ENCODE data around the gene ATP6V0E2.

Gene ATP6V0E2

DNA sequence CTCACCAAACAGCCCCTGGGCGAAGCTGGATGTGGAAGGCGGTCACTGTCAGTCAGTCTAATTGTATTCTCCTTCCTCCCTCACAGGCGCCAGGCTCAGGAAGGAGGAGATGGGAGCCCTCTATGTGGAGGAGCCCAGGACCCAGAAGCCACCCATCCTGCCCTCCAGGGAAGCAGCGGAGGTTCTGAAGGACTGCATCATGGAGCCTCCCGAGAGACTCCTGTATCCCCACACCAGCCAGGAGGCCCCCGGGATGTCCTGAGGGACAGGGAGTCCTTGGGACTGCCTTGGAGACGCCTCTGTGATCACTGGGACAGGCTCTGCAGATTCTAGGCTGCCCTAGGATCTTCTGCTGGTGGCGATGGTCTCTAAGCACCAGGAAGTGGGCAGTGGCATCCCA is 9.7 kb upstream of the ATP6V0E2 start:
- DNase-seq = no peak

DNA sequence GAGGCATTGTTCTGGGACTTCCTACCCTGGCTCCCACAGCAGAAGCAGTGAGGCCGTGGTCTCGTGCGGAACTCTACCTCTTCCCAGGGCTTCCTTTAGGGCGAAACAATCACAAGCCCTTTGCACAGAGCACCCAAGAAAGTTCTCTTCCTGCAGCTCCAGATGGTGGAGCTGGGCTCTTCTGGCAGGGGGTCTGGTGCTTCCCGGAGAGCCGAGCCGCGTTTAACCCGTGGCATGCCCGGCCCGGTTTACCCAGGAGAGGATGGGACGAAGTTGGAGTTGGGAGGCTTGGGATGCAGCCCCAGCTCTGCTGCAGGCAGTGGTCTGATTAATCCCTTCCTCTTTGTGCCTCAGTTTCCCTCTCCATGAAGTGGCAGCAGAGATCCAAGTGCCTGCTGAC is 9.0 kb upstream of the ATP6V0E2 start:
- DNase-seq = no peak

DNA sequence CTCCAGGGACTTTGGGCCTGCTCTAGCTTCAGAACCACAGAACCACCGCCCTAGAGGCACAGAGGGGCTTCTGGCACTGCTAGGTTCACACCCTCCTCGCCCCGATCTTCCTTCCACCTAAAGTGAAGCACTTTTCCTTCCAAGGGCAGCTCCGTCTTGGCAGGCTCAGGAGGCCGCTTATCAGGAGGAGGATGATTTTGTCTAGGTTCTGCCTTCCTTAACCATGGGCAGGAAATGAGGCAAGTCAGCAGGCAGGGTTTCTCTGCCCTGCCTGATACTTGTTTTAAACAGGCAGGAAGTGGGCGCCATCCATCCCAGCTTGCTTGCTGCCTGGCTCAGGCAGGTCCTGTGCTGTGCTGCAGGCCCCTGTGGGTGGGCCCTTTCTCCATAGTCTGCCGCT is 8.3 kb upstream of the ATP6V0E2 start:
- no peak for DNase-seq

DNA sequence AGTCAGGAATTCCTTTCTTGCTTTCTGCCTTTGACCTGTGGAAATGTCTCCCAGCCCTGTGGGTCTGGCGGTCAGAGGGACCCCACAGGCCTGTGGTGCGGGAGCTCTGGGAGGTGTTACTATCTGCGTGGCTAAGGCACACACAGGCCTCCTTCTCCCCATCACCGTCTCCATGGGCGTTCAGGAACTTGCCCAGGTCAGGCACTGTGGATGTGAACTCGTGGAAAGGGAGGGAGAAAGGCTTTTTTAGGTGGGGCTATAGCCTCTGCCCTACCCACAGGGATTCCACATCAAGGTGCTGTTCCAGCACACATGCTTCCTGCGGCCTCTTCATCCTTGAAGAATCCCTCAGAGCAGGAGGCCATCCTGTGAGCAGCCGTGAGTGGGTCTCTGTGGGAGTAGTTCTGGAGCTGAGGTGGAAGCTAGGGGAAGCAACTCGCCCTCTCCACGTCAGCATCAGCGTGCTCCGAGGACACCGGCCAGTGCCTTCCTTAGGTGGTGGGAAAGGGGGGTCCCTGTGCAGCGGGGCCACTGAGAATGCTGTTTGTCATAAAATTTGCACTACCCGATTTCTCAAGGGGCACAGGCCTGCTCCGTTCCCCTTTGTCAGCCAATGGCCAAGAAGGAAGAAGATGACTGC is 7.5 kb upstream of the ATP6V0E2 start:
- no peak for DNase-seq

DNA sequence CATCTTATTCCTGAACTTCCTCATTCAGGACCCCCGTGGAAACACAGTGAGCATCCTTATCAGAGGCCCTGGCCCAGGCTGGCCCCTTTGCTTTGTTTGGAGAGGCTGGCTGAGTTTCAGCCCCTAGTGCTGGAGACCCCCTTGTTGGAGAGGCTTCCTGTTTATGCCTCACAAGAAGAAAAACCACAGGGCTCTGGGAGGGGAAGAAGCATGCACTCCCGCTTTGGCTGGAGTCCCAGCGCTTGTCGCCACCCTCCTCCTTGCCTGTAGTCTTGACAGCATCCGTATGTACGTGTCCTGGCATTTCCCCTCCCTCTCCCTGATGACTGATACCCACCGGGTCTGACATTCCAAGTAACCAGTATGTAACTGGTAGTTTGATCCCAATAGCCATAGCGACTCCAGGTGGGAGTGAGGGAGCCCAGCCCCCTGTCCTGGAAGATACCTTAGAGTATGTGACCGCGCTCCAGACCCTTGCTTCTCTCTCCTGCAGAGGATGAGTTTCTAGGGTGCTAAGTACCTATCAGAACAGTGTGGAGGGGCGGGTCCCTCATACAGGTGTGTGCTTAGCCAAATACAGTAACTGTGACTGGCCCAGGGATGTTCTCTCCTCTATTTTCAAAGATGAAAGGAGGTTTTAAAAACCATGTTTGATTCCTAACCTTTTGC is 6.9 kb upstream of the ATP6V0E2 start:
- DNase-seq = no peak

DNA sequence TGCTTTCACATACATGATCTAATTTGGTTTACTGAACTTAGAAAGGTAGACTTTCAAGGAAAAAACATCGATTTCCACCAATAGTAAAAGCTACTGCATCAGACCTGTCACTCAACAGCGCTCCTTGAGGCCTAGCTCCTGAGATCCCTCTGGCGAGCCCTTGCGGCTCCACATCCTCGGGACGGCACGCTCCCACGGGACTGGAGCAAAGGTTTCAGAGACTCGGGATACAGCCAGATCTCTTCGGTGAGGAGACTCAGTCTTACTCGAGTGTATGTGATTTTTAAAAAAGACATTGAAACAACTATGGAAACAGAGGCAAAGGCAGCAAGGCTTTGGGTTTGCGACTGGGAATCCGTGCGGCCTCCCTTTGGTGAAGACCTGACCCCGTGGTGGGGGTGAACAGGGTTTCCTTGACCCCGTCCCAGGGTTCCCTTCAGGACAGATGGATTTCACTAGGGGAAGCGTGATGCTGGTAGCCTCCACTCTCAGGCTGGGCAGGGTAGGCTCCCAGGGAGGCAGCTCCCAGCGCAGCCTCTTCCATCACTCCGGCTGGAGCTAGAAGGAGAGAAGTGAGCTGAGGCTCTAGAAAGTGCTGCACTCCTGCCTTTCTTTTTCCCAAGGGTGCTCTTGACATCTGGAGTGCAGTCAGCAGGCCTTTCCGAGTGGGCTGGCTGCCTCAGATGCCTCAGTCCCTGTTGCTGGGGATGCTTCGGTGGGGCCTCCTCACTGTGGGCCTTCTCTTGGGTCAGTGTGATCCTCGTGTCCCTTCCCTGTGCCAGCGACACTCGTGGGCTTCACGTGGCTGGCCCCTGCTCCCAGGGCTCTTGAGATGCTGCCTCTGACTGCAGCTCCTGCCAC is 5.8 kb upstream of the ATP6V0E2 start:
- DNase-seq = no peak

DNA sequence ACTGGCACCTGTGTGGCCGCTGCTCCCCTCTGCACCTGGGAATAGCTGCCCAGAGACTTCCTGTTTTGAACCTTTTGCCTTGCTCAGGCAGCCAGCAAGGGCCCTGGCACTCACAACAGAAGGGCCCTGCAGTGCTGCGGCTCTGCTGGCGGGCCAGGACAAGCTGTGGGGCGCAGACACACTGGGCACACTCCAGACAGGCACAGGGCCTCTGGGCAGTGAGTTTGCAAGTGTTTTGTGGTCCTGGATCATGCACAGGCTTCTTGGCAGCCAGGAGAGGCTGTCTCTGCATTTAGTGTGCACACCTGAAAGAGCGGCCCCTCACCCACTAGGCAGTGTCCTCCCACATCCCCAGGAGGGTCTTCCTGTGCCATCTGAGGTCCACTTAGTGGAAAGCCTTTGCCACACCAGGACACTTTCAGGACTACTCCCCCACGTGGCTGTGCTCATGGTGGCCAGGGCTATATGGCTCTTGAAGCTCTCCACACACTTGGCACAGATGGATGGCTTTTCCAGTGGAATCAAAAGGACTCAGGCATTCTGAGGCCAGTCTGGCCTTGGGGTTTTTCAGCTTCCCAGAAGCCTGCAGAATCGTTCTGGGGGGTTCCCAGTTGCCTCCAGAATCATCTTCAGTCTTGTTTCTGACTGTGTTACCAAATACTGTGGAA is 5.0 kb upstream of the ATP6V0E2 start:
- no peak for DNase-seq

DNA sequence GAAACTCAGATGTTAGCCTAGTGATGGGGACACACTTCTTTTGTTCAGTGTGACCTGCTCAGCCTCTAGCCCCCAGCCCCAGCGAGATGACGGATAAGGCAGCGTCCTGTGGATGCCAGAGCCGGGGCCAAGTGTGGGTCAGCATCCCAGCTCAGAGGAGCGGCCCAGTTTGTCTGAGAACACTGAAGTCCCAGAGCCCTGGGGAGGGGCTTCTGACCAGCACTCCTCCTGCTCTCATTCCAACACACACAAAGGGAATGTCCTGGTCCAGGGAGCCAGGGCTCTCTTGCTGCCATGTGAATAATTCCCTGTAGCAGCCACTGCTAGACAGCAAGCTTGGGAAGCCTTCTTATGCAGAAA is 4.5 kb upstream of the ATP6V0E2 start:
- DNase-seq = no peak

DNA sequence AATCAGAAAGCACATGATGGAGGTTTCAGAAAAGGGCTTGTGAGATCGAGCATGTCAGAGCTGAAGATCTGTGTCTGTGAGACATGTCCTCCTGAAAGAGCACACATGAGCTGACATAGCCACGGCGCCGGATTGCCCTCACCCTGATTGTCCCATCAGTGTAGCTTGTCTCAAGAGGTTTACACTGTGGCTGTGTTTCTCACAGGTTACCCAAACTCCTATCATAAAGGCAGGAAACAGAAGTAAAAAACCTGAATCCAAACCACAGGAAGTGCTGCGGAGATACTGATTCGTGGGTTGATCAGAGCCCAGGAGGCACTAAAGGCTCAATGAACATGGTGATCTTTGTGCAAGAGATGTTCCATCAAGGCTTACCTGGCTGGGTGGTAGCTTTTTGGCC is 3.9 kb upstream of the ATP6V0E2 start:
- DNase-seq = no peak

DNA sequence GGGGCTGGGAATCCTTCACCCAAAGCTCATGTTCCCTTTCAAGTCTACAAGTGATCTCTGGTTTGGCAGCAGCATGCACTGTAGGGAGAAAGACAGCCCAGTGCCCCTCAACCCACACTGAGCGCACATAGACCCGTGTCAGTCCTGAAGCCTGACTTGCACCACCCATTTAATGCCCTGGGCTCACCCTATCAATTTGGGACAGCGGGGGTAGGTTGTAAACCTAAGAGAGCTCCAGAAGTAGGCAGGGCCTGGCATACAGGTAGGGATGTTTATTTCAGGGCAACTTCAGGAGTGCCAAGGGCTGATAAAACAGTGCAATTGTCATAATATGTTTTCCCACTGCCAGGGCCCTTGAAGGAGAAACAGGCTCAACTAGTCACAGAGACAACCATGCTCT is 3.5 kb upstream of the ATP6V0E2 start:
- DNase-seq = no peak

DNA sequence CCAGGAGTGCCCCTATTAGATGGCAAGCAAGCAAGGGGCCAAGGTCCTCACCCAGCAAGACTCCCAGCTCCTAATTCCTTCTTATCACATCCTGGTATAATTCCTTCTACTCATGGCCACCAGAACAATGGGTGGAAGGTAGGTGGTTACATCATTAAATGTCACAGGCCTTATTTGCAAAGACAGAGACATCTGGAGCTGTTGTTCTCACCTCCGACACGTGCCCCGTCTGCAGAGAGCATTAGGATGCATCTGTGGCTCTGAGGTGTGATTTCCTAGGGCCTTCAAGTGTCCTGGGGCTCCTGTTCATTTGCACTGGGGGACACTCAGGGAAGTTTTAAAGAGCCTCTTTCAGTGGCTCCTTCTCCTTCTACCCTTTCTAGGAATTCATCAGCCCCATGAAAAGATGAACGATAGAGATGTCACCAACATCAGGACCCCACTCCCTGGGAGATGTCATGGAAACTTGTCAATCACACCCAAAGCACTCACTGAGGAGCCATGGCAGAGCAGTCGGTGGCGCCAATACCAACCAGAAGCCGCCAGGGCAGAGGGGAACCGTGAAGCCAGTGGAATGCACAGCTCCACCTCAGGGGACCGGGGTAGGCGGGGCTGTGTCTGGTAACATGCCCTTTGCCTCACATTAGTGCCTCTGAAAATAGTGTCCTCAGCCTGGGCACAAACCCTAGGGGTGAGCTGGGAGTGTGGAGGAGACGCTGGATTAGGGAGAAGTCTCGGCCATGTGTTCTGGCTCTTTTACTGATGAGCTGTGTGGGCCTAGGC is 2.9 kb upstream of the ATP6V0E2 start:
- DNase-seq = no peak

DNA sequence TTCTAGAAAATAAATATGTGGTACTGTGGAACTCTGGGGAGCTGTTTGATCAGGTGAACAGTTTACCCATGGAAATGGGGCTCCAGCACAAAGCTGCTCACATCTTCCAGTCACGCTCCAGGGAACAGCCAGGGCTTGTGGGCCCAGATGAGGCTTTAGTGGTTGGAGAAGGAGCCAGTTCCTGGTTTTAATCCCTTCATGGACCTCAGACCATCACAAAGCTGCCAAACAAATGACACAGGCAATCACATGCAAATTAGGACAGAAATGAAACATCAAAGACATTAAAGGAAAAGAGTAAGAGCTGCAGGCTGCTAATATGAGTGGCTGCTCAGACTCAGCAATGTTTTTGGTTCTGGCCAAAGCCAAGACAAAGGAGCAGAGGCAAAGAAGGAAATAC is 2.2 kb upstream of the ATP6V0E2 start:
- no peak for DNase-seq

DNA sequence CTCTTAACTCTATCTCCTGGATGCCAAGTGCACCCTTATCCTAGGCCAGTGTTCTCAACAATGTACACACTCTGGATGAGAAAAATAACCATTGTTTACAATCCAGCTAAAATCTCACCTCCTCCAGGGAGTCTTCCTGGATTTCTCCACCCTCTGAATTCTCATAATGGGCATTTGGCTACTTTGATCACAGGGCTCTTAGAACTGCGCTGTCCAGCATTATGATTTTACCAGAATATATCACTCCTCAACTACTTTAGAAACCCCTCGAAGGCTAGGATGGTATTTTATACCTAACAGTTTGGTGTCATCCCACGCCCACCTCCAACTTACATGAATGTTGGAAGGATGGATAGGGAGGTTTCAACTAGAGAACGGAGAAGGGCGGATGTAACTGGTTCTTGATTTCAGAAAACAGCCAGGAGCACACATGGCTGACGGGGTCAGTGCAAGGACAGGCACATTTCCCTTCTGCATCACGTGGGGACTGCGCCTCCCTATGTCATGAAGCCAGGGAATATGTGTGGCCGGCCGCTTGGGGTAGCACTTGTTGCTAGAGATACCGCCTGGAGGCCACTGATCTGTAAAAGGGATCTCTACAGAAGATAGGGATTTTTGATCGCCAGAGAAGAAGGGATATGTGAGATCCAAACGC is 1.2 kb upstream of the ATP6V0E2 start:
- DNase-seq = peak; percentile 87

DNA sequence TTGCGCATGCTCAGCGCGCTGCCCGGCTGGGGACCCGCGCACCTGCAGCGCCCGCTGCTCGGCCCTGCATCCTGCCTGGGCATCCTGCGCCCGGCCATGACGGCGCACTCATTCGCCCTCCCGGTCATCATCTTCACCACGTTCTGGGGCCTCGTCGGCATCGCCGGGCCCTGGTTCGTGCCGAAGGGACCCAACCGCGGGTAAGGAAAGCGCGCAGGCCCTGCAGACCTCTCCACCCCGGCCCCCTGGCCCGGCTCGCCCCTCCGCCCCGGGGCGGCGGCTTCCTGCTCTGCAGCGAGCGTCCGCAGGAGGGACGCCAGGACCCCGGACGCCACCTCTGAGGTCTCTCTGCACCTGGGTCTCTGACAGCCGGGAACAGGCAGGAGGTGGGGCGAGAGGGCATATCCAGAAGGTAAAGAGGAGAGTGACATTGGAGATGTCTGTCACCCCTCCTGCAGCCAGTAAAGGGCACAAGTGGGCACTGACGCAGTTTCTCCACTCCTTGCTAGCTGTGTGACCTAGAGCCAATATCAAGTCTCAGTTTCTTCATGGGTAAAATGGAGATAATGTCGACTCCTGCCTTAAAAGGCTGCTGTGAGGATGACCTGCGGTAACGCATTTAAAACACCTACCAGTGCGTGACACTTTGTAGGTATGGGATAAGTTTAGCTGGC is 338 bp downstream of the ATP6V0E2 start:
- DNase-seq = no peak

DNA sequence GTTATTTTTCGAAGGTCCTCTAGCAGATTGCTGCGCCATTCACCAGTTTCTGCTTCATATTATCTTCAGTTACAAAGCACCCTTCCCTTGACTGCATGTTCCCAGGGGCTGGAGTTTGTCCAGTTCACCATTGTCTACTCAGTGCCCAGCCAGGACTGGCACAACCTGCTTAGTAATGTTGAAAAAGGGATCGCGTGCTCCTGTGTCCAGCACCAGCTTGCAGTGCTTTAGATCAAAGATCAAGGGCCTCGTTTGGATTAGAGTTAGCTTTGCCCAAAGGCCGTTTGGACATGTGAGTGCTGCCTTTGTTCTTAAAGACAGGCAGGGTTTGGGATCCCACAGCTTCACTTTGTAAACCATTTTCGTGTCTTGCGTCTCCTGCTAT is 867 bp downstream of the ATP6V0E2 start:
- DNase-seq = no peak

DNA sequence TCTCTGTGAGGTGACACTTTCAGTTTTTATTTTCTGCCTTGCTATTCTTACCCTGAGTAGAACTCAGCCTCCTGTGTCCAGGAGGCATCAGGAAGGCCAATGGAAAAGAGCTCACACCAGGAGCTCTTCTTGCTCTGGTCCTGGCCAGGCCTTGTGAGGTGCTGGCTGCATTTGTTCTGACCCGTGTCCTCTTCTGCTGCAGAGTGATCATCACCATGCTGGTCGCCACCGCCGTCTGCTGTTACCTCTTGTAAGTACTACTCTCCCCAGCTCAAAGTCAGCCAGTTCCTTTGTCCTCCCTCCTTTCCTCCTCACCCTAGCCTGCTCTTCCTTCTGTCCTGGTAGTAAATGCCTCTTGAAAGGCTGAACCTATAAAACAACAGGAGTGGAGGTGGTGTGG is 1.6 kb downstream of the ATP6V0E2 start:
- no peak for DNase-seq

DNA sequence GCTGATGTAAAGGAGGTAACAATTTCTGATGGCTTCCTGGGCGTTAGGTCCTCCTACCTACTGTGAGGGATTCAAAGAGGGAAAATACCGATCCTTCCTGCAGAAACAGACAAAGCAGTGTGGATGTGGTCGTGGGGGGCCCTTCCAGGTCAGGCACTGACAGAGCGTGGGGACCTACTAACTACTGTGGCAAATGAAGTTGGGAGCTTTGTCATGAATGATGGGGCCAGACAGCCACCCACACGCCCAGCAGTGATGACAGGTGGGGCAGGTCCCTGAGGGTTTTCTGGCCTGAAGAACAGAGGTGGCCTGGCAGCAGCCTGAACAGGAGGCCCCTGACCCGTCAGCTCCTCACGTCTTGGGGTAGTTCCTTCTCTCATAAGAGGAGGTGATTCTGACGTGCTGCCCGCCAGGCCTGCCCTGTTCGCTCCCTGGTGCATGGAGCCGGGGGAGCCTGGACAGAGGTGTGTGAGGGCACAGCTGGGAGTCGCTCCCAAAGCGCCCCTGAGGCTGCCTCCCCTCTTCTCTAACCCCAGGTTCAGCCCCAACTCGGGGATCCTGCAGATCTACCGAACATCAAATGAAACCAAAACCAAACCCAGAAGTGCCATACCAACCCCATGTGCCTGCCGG is 4.2 kb downstream of the ATP6V0E2 start:
- no peak for DNase-seq

DNA sequence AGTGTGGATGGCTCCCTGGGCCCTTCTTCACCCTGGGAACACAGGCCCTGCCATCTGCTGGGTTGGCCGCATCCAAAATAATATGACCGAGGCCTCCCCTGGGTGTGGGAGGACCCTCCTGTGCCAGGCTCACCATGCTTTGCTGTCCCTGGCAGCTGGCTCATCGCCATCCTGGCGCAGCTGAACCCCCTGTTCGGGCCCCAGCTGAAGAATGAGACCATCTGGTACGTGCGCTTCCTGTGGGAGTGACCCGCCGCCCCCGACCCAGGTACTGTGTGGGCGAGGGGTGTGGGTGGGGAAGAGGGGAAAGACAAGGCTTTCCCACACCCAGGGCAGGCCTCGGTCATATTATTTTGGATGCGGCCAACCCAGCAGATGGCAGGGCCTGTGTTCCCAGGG is 4.8 kb downstream of the ATP6V0E2 start:
- DNase-seq = peak; percentile 88

DNA sequence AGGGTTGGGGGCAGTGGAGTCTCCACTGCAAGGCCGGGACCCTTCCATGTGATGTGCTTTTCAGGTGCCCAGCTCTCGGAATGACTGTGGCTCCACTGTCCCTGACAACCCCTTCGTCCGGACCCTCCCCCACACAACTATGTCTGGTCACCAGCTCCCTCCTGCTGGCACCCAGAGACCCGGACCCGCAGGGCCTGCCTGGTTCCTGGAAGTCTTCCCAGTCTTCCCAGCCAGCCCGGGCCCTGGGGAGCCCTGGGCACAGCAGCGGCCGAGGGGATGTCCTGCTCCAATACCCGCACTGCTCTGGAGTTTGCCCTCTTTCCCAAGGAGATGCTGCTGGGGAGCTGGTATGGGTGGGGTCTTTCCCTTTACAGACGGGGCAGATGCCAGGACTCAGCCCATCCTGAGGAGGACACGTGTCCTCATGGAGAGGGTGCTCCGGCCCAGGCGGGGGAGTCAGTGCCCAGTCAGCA is 5.5 kb downstream of the ATP6V0E2 start:
- DNase-seq = peak; percentile 83

DNA sequence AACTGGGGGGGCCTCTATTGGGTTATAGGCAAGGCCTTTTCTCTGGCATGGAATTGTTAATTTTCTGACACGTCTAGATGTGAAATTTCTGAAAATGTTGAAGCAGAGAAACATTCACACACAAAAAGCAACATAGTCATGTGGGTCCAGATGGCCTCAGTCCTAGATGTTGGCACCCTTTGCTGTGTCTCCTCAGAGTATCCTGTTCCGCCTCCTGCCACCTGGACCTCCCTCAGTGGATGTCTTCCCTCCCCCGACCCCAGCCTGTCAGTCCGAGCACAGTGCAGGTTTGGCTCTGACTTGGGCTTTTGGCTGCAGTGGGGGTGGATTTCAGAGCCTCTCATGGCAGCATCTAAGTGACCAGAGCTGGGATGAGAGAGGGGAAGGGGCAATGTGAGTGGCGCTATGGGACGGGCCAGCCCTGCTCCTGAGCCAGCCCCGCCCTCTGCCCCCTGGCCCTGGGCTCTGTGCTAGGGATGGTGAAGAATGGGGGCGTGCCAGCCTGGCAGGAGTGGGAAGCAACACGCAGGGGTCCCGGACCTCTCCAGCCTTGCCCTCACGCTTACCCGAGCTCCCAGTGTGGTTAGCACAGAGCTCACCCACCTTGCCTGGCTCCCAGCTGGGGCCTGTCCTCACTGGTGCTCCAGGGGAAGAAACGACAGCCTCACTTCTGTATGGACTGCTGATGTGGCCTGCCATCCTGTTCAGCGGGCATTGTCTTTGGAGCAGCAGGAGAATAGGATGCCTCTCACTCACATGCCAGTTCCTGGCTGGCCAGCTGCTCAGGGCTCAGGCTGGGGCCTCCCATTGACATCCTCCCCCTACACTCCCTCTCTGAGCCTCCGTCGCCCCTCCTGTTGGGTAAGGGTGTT is 6.2 kb downstream of the ATP6V0E2 start:
- peak; percentile 94 for DNase-seq
